CD4-positive, alpha-beta T cell treated with Interleukin-10 for 1 hour (primary cell): ENCODE results near the gene ADGRF3.
"Not testable (repeated sequence)": the region's sequence is repeated elsewhere in the genome, so short reads cannot be mapped to it uniquely, and the experiment has no call there.

Experiments used
- DNase-seq: peaks from one replicate; pipeline ENCODE4 v3.0.0-alpha.2; 2020

Gene ADGRF3

DNA sequence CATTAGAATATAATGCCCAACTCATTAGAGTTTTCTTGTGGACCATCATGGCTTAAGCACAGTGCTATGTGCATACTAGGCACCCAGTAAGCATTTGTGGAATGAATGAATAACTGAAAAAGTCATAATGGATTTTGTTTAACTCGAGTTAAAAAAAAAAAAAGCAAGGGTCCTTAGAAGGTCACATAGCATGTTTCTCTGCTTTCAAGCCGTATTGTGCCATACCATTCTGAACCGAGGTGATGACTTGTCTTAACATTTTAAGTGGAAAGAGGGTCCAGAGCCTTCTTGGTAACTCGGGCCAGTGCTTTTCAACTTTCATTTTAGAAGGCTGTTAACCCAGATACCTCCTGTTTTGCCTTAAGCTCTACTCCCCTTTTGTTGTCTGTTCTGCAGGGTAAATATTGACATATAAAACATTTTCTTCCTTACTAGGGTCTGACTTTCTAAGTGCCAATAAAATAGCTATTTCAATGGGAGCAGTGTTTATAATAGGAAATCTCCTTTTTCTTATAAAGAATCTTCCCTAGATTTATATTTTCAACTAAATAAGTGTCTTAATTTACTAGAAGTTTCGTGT, 787 bp upstream of the ADGRF3 start:
- DNase-seq: no peak

DNA sequence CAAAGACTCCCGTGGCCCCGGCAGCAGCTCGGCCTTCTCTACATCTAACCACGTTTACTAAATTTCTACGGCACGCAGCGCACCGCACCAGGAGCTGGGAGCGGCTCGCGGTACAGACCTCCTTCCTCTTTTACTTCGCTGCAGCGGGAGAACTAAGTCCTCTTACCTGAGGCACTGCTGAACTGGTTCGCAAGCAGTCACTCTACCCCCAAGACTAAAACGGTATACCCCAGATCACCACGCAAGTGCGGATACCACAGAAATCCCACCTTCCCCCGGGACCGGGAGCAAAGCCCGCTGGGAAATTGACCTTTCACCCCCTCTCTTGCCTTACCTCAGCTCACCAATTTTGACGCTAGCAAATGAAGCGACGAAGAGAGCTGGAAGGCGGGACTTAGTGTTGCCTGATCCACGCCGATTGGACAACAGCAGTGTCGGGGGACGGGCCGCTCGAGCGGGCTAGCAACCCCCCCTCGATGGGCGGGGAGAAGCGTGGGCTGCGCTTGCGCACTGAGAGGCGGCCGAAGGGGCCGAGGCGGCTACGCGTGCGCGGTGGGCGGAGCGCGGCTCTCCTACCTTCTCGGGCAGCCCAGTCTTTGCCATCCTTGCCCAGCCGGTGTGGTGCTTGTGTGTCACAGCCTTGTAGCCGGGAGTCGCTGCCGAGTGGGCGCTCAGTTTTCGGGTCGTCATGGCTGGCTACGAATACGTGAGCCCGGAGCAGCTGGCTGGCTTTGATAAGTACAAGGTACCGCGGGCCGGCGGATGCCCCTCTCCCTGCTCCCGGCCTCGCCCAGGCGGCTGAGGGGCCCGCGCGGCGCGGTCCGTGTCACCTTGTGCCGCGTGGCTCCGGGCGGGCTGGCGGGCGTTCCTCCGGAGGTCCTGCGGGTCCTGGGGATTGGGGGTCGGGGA, 790 bp downstream of the ADGRF3 start, which contains the start of gene SELENOI:
Gene SELENOI, plus strand, starts transcription at position 599 of the 909 bp plus-strand sequence. Its CDS starts 90 bp downstream, at position 689.
- peak; percentile 100 for DNase-seq

DNA sequence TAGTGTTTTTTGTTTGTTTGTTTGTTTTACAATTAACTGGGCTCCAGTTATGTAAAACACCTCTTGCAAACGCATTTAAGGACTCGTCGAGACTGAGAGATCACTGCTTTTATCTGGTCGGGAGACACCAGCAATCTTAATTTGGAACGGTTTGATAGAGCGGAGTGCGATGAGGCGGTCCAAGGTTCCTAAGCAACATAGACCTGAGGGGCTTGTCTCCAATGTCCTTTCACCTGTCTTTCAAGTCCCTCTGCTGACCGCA, 1.4 kb downstream of the ADGRF3 start:
- no peak for DNase-seq

DNA sequence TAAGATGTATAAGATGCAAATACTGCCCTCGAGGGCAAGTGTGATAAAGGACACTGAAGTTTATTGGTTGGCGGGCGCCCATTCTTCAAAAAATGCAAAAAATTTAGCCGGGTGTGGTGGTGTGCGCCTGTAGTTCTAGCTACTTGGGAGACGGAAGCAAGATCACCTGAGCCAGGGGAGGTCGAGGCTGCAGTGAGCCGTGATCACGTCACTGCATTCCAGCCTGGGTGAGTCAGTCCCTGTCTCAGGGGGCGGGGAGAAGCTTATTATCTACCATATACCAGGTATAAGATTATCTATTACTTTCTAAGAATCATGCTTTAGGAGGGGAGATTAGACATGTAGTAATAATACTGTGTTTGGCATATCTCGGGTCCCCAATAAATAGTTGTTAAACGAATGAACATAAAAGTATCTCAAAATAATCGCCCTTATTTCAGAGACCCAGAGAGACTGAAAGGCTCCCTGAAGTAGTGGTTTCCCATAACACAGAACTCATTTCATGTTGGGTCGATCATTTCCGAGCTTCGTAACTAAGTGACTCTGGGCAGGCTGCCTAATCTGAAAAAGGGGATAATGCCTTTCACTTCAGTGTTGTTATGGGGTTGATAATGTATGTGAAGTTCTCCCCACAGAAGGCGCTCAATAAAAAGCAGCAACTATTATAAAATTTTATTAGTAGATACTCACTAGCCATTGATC, 1.9 kb downstream of the ADGRF3 start:
- DNase-seq: peak; percentile 7

GRCh38 chr2:26340831-26341230, 5.8 kb downstream of the ADGRF3 start:
- no peak for DNase-seq

- no peak for DNase-seq
Measured at GRCh38 chr2:26337298-26337697, 9.3 kb downstream of the ADGRF3 start.

GRCh38 chr2:26336719-26337118, 9.9 kb downstream of the ADGRF3 start:
- DNase-seq: no peak

DNA sequence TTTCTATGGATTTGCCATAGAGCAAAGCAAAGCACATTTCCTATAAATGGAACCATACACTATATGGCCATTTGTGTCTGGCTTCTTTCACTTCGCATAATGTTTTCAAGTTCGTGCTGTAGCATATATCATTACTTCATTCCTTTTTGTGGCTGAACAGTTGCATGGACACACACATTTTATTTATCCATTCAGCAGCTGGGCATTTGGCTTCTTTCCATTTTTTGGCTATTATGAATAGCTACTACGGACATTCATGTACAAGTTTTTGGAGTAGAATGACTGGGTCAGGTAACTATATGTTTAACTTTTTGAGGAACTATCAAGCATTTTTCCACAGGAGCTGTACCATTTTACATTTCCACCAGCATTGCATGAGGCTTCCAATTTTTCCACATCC, 11.4 kb downstream of the ADGRF3 start:
- no peak for DNase-seq

DNA sequence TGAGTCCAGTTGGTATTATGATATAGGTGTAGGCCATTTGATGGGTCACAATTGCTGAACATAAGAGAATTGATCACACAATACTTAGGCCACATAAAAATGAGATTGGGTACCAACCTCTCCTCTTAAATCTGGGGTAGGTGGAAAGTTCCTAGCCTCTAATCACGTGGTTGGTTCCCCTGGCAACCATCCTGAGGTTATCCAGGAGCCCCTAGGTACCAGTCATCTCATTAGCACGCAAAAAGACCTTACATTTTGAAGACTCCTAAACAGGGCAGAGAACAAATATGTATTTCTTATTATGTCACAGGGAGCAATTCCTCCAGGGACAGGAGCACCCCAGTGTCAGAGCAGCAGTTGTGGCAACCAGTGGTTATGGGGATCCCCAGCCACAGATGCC, 13.3 kb downstream of the ADGRF3 start:
- DNase-seq: no peak

- not testable (repeated sequence) for DNase-seq
Measured at GRCh38 chr2:26331321-26331720, 15.3 kb downstream of the ADGRF3 start.

DNA sequence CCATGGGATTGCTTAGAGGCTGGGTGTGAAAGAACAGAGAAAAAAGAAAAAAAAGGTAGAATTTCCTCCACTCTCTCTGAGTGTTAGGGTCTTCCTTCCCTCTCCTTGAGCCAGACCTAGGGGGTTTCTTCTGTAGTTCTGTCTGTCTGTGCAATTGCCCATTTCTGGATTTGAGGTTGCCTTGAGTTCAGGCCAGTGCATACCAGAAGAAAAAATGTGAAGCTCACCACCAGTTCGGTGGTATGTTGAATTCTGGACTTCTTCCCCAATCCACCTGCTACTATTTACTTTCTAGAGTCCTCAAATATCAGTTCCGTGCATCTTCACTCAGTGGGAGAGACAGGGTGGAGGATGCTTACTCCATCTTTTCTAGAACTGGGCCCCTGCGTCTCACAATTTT, 16.0 kb downstream of the ADGRF3 start:
- no peak for DNase-seq

DNA sequence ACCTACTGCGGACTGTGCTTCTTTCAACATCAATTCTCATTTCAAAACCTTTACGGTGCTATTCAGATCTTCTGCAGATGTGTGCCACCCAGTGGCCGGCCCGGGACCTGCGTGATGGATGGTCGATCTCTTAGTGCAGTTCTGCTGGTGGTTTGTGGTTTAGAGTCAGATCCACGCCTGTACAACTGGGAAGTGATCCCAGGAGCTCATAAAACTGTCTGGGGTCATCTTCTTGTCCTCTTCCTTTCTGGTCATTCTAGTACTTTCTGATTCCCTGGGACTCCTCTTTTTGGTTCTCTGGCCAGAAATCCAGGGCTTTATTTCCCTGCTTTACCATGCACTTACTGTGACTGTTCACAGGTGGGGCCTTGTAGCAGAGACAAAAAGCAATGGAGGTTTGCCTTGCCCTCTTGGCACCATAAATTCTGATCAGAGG, 16.5 kb downstream of the ADGRF3 start:
- peak; percentile 83 for DNase-seq

DNA sequence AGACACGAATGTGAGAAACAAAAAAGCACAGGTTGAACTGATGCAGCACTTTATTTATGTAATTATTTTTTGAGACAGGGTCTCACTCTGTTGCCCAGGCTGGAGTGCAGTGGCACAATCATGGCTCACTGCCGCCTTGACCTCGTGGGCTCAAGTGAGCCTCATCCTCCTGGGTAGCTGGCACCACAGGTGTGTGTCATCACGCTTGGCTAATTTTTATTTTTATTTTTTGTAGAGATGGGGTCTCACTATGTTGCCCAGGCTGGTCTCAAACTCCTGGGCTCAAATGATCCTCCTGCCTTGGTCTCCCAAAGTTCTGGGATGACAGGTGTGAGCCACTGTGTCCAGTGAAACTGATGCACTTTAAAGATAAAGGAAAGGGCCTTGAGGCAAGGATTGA, 17.5 kb downstream of the ADGRF3 start:
- DNase-seq: not testable (repeated sequence)

- DNase-seq: no peak
Measured at GRCh38 chr2:26327291-26328272, 19.0 kb downstream of the ADGRF3 start.

GRCh38 chr2:26326514-26326913, 20.1 kb downstream of the ADGRF3 start:
- DNase-seq: no peak

DNA sequence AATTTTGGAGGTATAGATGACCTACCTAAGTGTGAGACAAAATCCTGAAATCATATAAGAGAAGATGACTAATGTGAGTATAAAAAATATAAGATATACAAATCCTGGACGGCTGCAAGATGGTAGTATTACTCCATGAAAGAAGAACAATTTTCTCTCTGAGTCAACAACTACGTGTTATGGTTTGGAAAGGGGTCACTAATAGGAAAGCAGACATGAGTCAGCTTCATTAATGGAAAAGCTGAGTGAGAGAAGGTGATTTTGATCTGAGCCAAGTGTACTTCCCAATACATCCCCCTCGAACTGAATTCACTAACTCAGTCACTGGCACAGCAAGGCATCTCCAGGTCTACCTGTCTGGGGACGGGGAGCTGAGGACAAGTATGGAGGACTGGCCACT, 20.7 kb downstream of the ADGRF3 start:
- DNase-seq: no peak

DNA sequence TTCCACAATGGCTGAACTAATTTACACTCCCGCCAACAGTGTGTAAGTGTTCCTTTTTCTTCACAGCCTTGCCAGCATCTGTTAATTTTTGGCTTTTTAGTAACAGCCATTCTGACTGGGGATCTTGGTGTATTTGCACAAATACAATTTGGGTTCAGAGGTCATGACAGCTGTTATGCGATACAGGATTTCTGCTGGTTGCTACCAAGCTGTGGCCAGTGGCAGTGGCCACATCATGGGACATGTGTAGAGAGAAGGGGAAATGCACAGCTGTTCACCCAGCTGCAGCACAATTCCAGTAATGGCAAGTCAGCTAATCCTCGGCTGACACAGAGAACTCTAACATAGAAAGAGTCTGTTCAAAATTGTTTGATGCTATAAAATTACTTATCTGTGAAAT, 21.7 kb downstream of the ADGRF3 start:
- no peak for DNase-seq

DNA sequence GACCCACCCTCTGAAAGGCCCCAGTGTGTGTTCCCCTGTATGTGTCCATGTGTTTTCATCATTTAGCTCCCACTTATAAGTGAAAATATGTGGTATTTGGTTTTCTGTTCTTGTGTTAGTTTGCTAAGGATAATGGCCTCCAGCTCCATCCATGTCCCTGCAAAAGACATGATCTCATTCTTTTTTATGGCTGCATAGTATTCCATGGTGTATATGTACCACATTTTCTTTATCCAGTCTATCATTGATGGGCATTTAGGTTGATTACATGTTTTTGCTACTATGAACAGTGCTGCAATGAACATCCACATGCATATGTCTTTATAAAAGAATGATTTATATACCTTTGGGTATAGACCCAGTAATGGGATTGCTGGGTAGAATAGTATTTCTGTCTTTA, 22.1 kb downstream of the ADGRF3 start:
- not testable (repeated sequence) for DNase-seq

DNA sequence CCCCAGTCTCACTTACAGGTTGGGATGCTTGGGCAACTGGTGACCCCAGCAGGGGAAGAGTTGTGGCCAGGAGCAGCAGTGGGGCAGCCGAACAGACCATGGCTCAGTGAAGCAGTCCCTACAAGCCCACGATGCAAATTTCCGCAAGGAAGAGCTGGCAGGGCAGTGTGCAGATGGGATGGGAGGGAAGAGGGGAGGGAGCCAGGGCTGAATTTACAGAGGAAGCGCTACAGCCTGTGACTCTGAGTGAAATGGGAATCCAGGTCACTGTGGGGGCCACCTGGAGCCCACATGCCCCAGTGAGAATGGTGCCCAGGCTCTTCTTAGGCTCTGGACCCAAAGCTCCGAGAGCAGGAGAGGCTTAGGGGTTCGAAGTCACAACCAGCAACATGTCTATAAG, 27.6 kb downstream of the ADGRF3 start:
- DNase-seq: no peak

DNA sequence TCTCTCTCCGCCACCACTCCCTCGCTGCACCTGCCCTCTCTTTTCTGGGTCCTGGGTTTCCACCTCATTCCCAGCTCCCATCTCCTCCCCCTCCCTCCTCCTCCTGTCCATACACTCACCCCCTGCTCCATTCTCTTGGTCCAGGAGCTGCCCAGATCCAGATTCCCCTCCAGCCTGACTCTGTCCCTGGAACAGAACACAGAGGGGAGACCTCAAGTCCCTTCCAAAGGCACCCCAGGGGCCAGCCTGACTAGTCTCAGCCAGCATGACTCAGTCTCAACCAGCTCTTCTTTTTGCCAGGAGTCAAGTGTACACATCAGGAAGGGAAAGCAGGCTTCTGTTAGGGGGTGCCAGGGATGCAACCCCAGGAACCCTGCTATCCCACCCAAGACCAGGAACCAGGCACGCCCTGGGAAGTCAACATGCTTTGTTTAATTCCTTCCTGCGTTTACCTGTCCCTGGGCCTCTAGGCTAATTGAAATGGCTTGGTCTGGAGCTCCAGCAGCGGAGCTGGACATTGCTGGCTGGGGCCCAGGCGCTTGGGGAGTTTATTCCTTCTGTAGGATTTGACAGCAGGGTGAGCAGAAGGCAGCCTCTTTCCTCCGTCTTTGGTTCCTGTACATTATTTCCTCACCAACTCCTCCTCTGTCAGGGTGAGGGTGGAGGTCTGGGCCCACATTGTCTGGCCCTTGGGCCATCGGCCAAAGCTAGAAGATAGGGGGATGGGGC, 29.0 kb downstream of the ADGRF3 start:
- no peak for DNase-seq

DNA sequence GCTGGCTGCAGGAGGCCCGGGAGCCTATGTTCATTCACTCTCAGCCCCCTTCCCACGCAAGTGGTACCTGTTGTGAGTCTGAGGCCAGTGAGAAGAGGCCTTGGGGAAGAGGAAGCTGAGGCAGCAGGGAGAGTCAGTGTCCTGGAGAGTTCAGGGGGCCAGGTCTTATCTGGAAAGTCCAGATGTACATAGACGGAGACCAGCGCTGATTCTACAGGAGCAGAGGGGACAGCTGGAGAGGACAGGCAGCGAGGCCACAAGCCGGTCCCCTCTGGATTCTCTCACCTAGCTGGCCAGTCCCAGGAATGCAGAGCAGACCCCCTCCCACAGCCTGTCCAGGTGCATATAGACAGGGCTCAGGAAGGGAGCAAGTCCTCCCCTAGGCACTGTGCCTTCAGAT, 29.7 kb downstream of the ADGRF3 start:
- no peak for DNase-seq

- no peak for DNase-seq
Measured at GRCh38 chr2:26316041-26316440, 30.5 kb downstream of the ADGRF3 start.
